HTERT RPE-1 (cell line): ENCODE measurements around the gene SYT15B.
"Not testable (repeated sequence)": the region's sequence is repeated elsewhere in the genome, so short reads cannot be mapped to it uniquely, and the experiment has no call there.

Source experiments
- in situ Hi-C: fragments of 300-500 bp; cut with MboI; formaldehyde crosslinking; loops from 4 replicates; pipeline ENCODE4 v1.14.3; 2020; ENCODE audit warnings: low sequenced_read_pairs

SYT15B gene

DNA sequence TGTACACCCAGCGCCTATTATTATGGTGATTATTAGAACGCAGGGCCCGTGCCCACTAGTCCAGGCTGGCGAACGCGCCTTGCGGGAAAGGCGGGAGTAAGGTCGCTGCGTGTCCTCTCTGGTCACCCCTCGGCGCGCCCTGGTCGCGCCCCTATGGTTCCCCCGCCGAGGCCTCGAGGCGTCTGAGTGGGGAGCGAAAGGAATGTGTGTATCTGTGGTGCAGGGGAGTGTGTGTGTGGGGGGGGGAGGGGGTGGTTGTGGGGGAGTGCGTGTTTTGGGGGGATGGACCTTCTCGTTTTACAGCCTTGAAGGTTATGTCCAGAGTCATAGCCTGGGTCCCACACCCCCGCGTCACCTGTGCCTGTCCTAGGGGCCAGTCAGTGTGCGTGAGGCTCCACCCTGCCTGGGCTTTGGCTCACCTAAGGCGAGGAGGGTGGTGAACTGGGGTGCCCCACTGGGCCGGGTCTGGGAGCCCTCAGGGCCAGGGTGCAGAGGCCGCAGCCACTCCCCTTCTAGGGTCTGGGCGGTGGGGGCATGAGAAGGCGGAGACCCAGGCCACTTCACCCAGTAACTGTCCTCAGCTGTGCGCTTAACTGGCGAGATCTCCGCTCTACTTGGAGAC lies at the start of gene SYT15B:
Gene SYT15B, minus strand, starts transcription at position 39 of the 622 bp plus-strand sequence. CDS start 952 bp downstream, outside the sequence.
- in situ Hi-C loops: not testable (repeated sequence)

DNA sequence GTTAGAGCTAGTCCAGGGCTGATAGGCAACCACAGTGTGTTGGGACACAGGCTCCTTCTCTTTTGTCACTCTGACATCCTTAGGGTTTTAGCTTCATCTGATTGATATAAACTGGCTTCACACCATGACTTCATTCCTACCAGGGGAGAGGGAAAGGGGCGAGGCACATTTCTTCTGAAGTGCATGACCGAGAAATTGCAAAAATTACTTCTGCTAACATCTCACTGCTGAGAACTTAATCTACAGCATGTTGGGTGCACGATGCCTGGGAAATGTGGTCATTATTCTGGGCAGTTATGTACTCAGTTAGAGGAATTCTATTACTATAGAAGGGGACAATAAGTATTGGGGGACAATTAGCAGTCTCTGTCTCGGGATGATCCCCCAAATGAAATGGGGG lies 16.2 kb upstream of the SYT15B start:
- in situ Hi-C loops: not testable (repeated sequence)

DNA sequence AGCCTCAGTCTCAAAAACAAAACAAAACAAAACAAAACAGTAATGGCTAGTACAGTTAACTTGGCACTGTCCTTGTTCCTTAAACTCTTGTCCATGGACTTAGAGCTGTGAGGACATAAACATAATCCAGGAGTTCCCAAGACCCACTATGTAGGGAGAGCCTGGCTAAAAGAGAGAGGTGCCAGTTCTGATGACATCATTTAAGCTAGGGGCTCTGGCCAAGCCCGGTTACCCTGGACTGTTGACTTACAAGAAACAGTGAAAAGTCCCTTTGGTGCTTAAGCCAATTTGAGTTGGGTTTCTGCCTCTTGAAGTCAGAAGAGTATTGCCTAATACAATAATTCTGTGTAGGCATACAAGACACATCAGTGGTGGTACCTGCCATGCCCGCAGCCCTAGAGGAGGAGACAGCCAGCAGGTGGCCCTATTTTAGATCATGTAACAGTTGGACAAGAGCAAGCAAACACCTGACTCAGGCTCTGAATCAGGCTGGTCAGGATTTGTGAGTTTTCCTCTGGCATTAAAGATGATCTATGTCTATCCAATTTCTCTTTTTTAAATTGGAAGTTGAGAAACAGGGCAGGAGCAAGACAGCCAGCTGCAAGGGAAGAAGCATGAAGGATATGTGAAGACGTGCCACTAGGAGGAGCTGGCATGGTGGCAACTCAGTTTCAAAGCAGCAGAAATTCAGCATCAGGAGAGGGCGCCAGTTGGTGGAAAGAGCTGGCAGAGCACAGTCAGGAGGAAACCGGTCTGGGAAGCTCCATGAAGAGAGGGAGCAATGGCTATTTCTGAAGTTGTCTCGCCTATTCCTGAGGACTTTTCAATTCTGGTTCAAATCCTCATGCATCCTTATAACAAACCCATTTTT lies 12.2 kb upstream of the SYT15B start:
- in situ Hi-C loops: not testable (repeated sequence)

DNA sequence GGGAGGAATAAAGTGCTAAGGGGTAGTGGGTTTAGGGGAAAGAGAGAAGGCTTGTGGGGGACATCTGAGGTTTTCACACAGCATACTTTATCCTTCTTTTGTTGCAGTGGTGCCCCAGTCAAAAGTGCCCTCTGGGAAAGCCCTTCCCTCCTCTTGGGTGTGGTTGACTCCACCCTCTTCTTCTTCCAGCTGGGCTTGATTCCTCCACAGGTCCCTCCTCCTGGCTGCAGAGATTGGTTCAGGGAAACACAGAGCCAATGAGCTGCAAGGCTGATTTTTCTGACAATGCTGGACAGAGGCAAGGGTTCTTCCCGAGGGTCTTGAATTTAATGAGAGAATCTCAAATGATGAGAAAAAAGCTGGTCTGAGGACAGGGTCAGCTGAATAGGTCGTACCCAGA lies 7.4 kb upstream of the SYT15B start:
- in situ Hi-C loops: not testable (repeated sequence)

DNA sequence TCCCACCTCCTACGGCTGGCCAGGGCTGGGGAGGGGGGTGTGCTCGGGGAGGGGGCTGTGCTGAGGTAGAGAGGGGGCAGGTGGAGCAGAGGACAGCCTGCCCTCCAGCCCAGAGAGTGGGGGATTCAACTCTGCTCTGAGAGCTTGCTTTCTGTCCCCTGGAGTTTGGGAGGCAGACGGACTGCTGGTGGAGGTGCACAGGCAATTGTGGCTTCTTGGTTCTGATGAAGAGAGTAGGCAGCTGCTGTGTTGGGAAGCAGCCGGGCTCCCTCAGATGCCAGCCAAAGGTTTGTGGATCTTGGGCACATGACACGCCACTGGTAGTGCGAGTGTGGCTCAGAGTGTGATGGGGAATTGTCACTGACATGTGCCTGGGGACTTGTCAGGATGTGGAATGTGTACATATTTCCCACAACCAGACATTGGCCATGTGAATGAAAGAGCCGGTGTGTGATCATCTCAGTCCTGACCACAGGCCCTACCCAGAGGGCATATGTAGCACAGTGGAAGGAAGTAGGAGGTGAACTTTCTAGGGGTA lies 5.3 kb upstream of the SYT15B start:
- in situ Hi-C loops: not testable (repeated sequence)

DNA sequence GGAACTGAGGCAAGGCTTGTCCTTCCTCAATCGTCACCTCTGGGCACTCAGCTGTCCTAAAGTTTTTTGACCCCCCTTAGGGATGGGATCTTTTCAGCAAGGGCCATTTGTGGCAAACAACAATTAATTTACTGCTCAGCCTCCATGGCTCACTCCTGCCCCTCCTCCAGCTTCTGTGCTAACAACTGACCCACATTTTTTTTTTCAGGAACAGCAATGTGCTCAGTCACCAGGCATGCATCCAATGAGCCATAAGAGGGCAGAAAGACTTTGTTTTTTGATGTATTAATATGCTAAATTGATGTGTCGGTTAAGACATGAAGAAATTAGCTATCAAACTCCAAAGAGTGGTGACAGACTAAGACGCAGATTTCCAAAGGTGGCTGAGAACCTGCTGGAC lies 4.7 kb upstream of the SYT15B start:
- in situ Hi-C loops: not testable (repeated sequence)

DNA sequence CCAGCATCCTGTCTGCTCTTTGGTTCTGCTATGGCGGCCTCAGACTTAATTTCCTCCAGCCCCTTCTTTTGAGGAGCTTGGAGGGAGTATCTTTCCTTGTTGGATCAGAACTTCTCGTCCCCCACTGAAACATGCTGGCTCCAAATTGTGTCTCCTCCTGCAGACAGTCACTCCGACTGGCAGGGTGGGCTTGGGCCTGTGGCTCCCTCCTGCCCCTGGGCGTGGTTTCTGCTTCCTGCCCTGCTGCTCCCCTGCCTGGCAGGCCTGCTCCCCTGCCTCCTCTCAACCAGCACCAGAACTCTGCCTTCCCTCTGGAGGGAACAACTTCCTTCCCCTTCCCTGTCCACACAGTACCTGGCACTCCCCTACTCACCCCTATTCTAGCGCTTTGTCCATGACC lies 3.8 kb upstream of the SYT15B start:
- in situ Hi-C loops: not testable (repeated sequence)

DNA sequence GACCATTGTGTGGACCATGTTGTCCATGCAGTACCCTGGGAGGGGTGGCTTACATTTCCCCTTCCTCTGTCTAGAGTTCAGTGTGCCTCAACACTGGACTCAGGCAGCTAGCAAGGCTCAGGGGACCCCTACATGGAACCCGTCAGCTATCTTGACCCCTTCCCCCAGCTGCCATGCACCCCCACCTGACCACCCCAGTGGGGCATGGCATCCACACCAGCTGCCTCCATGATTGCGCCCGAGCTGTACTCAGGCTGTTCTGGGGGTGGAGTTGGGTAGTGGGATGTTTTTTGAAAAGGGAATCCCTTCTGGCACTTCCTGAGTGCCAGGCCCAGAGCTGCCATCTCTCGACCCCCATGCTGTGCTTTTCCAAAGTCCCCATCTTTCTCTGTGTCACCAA lies 1.8 kb upstream of the SYT15B start:
- in situ Hi-C loops: not testable (repeated sequence)

DNA sequence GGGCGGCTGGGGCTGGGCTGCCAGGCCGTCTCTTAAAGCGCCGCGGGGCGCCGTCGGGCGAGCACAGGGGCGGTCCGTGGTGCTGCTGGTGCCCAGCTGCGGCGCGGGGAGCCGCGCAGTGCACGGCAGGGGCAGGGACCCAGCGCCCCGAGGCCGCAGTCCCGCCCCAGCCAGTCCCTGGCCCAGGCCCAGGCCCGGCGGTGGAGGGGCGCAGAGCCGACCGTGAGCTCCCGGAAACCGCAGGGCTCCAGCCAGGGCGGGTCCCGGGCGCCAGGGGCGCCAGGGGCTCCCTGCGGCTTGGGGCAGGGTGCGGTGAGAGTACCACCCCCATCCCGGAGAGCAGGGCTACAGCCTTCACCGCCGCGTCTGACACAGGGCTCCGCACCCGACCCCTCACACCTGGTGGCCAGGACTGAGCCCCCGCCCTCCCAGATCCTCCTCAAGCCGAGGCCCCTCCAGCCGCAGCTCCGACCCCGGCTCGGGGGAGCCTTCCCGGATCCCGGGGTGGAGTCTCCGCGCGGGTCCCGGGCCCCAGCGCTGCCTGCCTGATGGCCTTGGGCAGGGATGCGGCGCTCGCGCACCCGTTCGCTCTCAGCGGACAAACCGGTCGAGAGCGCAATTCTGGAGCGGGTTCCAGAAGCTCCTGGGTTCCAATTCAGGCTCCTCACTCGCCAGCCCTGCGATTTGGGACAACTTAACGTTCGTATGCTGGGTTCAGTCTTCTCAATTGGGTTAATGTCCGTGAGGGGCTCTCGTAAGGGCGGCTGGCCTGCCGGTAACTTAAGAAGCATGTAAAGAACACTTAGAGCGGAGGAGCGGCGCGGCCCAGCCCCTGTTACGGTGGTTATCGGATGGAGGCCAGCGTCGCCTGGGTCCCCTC lies 478 bp downstream of the SYT15B start:
- in situ Hi-C loops: not testable (repeated sequence)

DNA sequence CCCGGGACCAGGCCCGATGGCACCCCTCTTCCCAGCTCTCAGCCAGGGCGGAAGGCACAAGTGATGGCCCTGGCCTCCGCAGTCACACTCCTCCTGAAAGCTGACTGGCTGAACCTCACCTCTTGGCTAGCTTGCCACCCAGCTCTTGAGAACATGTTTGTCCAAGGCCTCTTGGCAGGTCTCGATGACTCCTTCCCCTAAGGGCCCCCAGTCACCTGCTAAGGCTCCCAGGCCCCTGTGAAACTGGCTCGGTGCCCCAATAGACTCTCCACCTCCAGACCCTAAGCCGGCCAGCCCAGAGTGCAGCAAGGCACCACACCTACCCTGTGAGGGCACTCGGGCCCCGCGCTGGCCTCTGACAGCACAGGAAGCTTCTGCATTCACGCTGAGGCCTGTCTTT lies 4.5 kb downstream of the SYT15B start:
- in situ Hi-C loops: not testable (repeated sequence)

DNA sequence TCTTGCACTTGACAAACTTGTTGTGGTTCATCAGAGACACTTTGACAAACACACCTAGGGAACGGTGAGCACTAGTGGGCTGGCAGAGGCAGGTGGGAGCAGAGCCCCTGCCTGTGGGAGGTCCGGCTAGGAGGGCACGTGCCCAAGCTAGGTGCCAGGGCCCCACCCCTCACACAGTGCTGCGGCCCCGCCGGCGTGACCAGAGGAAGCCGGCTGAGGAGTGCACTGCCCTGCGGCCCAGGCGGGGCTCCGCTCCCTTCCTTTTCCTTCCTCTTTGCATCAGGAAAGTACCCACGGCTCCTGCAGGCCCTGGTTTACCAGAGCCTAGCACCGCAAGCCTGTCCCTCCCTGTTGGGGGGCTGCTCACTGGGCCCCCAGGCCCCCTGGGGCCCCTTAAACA lies 7.2 kb downstream of the SYT15B start:
- in situ Hi-C loops: not testable (repeated sequence)

DNA sequence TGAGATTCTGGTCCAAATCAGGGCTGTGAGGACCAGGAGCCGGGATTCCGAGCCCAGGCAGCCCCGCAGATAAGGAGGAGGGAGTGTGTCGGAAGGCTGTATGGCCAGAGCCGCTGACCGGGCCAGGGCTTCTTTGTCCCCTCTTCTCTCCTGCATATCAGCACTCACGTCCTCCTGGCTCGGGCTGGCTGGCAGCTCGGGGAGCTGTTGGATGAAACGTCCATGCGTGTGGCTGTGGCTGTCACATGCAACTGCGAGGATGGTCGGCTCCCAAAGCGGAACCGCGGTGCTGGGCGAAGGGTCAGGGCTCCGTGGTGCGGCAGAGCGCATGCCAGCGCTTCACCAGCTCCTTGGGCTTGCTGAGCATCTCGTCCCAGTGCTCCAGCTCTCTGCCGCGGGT lies 9.5 kb downstream of the SYT15B start:
- in situ Hi-C loops: not testable (repeated sequence)

DNA sequence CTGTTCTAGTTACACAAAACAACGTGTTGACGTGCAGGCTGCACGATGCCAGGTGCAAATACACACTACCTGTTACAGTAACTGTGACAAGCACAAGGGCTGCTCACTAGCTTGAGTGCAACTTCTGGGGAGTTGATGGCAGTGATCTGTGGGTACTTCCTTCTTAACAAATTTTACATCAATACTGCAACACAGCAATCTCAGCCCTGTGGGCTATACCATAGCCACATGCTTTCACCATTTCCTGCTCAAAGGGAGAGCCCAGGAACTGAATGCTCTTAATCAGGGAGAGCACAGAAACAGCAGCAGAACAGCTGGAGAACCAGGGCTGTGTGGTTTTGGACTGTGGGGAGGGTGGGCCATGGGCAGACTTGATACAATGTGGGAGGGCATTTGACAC lies 10.2 kb downstream of the SYT15B start:
- in situ Hi-C loops: not testable (repeated sequence)

DNA sequence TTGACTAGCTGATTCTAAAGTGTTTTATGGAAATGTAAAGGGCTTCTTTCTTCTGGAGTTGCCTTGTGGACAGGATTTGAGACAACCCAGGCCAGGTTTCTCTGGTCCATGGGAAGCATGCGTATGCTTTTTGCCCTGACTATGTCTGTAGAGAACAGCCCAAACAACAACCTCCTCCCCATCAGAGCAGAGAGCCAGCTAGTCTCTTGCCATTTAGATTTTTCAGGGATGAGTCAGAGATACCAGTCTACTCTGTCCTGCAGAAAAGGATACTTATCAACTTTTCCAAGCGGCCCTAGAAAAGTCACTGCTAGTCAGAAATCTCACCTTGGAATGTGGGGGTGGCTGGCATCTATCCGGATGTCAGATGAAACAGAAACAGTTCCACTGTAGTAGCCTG lies 11.6 kb downstream of the SYT15B start:
- in situ Hi-C loops: not testable (repeated sequence)

DNA sequence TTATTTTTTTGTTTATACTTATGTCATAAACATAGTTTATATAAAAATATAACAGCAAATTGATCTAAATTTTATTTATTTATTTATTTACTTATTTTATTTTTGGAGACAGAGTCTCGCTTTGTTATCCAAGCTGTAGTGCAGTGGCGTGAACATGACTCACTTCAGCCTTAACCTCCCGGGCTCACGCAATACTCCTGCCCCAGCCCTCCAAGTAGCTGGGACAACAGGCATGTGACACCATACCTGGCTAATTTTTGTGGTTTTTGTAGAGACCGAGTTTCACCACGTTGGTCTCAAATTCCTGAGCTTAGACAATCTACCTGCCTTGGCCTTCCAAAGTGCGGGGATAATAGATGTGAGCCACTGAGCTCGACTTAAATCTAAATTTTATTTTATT lies 13.0 kb downstream of the SYT15B start:
- in situ Hi-C loops: not testable (repeated sequence)

DNA sequence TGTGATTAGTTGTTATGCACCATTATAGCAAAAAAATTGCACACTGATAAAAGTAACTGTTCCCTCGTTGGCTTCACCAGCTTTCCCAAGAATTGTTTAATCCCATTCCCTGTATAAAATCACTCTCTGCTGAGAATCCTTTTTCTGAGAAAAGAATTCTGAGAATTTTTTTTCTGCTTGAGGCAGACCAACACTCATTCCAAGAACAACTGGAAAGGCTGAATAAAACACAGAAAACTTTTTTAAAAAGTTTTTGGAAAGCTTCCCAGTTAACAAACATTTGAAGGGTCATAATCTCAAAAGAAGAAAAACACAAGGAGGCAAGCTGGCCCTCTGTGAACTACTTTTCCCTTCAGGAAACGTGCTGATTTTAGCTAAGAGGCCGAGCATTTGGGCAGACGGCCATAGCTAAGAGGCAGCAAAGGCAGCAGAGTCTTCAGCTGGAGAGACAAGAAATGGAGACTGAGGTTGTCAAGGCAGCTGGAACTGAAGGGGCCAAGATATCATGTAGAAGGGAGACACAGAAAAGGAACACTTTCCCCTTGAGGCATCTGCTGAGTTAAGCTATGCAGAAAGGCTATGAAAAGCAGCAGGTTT lies 16.5 kb downstream of the SYT15B start:
- in situ Hi-C loops: not testable (repeated sequence)

DNA sequence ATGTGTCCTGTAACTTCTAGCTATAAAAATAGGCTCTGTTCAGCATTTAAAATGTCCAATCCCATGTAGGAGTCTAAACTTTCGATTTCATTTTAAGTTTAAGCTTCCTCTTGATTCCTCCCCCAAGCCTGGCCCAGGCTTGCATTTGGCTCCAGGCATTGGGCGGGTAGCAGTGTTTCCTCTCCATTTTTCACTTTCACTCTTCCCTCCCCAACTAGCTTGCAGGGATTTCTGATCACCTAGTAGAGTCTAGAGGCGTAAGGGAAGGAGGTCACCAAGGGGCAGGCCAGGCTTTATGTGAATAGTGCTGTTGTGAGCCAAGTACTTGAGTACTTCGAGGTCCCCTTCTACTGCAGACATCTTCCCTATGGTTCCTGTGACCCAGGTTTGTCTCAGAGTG lies 18.5 kb downstream of the SYT15B start:
- in situ Hi-C loops: not testable (repeated sequence)

DNA sequence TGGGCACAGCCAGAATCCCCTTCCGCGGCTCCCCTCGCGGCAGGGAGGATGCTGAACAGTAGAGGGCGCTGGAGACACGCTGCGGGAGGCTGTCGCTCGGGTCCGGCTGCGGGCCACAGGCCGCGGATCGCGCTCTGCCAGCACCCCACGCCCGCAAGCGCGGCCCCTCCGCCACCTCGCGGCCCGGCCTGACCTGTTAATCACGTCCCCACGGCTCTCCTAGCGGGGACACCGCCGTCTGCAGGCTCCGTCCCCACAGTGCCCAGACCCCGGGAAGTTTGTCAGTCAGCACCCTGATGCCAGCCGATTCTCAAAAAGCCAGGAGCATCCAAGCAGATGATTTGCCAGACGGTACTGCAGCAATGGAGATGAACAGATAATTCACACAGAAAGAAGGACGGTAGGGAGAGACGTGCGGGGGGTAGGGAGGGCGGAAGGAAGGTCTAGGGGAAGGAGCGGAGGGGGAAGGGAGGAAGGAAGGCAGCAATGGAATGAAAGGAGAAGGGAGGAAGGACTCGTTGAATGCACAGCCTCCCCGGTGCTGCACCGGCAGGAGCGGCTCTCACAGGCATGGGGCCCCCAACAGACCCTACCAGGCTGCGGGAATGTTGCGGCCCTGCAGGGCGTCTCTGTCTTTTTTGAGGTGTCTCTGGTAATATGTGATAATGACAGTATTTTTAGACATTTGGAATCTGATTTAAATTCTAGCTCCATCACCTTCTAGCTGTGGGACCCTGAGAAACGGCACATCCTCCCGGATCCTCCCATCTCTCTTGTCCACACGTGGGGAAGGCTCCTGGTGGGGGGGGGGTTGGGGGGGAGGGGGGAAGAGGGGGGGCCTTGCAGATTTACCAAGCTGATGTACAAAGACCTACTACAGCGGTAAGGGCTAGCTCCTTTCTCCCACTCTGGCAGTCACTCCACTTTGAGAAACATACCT lies 19.5 kb downstream of the SYT15B start:
- in situ Hi-C loops: not testable (repeated sequence)

DNA sequence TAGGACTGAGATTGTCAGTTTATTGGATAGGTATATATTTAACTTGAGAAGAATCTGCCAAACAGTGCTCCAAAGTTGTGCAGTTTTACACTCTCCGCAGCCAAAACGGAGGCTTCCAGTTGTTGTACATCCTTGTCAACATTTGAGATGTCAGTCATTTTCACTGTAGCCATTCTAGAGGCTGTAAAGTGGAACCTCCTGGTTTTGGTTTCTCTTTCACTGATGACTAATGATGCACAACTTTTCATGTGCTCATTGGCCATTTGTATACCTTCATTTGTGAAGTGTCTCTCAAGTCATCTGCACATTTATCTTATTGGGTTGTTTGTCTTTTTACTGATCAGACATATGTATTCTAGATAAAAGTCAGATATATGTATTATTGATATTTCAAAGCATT lies 22.5 kb downstream of the SYT15B start:
- in situ Hi-C loops: not testable (repeated sequence)

DNA sequence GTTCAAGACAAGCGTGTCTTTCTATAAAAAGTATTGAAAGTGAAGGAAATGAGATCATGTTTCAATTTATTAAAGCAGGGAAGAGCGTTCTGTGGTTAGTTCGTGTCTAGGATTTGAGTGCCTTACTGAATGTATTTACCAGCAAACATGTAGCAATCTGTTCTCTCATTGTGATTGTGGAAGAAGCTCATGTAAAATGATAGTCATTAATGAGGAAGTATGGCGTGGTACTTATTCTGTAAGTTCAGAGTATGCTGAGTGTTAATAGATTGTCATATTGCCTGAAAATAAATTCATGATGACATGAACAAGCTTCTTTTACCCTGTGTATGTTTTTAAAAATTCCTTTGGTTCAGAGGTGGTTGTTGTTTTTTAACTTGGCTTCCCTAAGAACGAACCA lies 32.5 kb downstream of the SYT15B start:
- in situ Hi-C loops: not testable (repeated sequence)
